ENCODE results near the gene IGFN1.
"Not testable (repeated sequence)": the region's sequence is repeated elsewhere in the genome, so short reads cannot be mapped to it uniquely, and the experiment has no call there.

IGFN1 gene

DNA sequence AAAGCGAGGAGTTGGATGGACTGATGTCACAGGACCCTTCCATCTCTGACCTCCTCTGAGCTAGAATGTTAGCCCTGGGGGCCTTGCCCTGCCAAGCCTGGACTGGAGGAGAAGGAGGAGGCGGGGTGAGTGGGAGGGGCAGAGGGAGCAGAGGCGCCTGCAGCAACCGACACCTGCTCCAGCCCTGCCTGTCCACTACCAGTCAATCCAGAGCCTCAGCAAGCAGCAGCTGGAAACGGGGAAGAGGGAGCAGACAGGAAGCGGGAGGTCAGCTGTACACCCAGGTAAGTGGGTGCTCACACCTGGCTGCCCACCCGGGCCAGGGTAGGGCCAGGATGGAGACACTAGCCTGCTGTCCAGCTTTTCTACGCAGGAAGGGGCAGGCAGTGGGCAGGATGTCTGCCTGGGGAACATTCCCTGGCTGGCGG lies at the start of gene IGFN1:
Gene IGFN1, plus strand, starts transcription at position 201 of the 428 bp plus-strand sequence. CDS start 2,470 bp downstream, outside the sequence.
- DNase-seq: no peak

DNA sequence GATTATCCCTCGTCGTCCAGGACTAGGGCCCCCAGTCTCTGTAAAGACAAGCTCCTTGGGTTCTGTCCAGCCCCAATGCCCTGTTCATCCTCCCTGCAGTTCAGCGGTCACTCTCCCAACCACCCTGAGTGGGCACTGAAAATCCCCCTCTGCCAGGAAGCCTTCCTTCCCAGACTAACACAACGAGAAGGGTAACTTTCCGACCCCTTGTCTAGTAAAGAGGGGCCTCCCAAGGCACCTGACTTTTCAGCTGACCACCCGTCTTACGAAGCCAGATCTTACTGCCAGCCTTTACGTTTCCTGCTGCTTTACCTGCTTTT lies 49.7 kb upstream of the IGFN1 start:
- DNase-seq: no peak

GRCh38 chr1:201141418-201141817 lies 49.2 kb upstream of the IGFN1 start:
- DNase-seq: no peak

GRCh38 chr1:201142011-201142848 lies 48.4 kb upstream of the IGFN1 start:
- no peak for DNase-seq

DNA sequence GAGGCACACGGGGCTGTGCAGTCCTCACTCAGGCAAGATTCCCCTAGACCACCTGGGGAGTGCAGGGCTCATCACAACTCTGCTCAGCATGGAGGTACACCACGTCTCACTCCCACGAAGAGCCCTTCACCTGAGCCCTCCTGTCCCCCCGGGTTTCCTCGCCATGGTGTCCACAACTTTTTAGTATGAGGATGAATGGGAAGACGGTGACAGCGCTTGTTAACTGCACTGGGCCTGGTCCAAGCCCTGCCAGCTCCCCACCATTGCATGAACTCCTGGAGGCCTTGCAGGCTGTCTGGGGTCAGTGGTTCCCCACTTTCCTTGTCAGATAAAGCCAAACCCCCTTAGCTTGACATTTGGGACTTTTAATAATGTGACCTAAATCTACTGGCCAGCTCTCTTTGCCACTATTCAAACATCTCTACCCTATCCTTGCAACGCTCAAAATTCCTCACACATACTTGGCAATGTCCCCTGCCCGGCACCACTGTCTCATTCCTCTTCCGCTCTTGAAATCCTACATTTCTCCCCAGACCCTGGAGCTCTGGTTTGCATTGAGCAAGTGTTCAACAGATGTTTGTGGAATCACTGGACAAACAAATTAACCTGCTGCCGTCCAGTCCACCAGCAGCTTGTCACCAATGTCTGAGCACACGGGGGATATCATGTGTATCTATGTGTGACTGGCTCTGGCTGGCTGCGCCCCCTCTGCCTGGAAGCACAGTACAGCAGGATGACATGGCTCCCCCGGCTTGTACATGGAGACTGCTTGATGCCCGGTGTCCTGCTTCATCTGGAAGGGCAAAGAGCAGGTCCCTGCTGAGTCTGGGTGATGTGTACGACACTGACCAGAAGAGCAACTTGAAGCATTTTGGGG lies 47.5 kb upstream of the IGFN1 start:
- no peak for DNase-seq

GRCh38 chr1:201143726-201144635 lies 46.6 kb upstream of the IGFN1 start:
- no peak for DNase-seq

- no peak for DNase-seq
Measured at GRCh38 chr1:201144701-201145100, 45.9 kb upstream of the IGFN1 start.

GRCh38 chr1:201145132-201145531 lies 45.5 kb upstream of the IGFN1 start:
- DNase-seq: no peak

- no peak for DNase-seq
Measured at GRCh38 chr1:201145816-201146215, 44.8 kb upstream of the IGFN1 start.

GRCh38 chr1:201146626-201147390 lies 43.8 kb upstream of the IGFN1 start:
- DNase-seq: no peak

DNA sequence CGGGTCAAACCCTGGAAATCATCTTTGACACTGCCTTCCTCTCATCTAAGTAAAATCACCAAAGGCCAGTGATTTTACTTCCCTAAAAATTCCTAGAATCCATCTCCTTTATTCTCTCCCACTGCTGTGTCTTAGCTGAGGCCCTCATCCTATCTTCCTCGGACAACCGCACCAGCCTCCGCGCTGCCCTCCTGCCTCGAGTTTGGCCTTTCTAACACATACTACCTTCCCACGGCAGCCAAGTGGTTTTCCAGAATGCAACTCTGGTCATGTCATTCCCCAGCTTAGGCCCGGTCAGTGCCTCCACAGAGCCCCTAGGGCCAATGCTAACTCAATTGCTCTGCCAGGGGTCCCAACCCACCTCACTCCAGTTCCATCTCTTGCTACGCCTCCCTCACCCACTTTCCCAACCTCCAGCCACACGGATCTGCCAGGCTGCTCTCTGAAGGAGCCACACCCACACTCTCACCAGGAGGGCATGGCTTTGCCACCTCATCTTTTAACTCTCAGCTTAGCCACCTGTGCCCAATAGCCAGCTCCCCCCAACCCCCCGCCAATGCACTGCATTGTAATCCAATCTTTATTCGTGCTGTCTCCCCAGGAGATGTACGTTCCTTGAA lies 43.1 kb upstream of the IGFN1 start:
- no peak for DNase-seq

DNA sequence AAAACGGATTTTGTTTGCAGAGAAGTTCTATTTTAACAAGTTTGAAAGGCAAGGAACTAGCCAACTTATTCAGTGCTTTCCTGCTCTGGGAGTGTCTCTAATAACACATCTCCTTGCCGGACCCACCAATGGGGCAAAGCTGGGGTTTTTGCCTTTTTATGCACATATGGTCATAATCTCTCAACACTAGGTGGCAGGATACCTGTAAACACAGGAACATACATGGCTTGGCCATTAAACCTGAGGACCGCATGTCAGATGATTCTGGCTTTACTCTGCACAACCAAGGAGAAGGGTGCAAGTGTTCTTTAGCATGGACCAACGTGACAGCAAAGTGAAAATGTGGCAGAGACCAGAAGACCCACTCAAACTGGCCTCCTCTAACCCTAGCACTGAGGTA lies 41.2 kb upstream of the IGFN1 start:
- DNase-seq: no peak

DNA sequence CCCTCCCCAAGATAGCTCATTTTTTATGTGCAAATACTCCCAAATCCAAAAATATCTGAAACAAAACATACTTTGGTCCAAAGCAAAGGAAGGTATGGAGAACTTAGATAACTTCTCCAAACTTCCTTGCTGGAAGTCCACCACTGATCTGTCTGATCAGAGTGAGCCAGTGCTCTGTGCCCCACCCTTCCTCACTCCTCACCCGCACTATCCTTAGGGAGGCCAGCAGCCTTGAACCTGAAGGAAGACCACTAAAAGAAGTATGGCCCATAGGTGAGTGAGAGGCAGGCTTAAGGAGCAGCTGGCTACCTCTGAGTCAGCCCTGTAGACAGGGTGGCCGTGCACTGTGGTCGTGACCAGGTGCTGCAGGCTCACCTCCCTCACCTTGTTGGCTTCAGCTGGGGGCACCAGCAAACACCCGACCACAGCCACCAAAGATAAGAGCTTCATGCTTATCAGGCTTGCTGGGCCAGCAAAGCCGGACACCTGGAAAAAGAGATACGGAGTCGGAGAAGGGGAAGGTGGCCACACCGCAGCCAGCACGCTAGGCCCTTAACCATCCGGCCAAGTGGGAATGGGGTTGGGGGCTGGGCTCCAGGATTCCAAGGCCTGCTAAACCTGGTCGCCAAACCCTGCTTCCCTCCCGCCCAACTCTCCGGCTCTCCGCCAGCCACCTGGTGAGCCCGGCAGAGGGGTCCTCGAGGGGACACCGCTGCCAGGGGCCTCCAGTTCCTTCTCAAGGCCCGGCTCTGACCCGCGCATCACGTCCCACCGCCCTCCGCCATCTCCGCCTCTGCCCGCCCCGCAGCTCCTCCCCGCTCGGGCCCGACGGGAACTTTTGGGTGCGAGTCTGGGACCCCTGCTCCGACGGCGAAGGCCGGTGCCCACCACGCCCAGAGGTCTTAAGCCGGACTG lies 36.9 kb upstream of the IGFN1 start:
- DNase-seq: no peak

DNA sequence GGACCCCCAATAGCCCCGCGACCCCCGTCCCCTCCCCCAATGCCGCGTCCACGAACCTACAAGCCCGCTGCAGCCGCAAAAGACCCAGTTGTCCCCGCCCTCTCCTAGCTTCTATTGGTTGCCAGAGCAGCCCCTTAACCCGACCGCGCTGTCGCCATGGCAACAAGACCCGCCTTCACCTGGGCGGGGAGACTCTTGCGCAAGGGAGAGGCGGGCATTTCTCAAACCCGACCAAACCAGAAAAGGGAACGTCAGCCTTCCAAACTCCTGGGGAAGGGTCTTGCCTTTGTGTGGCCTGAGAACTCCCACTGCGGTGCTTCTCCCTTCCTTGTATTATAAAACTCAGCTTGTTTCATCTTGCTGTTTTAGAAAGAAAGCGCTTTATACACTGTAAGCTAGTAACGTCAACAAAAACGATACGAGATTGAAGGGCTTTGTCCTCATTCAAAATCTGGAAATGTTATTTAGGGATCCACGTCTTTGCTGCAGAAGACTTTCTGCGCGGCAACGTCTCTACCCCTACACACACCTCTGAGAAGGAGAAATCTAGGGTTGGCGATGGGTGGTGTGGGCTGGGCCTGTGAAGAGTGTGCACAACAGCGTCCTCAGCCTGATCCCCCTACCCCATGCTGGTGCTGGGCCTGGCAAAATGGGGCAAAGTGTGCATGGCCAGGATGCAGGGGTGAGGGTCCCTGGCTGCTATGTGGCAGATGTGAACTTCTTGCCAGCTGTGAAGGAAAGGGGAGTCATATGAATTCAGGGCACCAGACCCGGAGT lies 36.0 kb upstream of the IGFN1 start, which contains the start of gene TMEM9:
Gene TMEM9, minus strand, starts transcription at position 86 of the 777 bp plus-strand sequence. CDS start 551 bp downstream, outside the sequence.
- DNase-seq: peak; percentile 100

DNA sequence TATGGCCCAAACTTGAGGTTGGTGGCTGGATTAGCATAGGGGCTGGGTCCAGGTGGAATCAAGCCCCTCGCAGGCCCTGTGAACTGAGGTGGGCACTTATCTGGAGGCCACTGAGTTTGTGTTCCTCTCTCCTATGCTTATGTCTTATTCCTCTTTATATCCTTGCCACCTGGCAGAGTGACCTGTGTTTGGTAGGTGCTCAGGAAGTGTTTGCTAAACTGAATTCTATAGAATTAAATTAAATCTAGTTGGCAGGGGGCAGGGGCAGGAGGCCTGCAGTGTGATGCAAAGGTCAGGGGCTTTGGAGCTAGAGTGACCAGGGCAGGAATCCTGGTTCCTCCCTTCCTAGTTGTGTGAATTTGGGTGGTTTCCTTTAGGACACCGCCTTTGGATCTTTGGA lies 35.3 kb upstream of the IGFN1 start:
- DNase-seq: no peak

- no peak for DNase-seq
Measured at GRCh38 chr1:201156346-201156745, 34.3 kb upstream of the IGFN1 start.

DNA sequence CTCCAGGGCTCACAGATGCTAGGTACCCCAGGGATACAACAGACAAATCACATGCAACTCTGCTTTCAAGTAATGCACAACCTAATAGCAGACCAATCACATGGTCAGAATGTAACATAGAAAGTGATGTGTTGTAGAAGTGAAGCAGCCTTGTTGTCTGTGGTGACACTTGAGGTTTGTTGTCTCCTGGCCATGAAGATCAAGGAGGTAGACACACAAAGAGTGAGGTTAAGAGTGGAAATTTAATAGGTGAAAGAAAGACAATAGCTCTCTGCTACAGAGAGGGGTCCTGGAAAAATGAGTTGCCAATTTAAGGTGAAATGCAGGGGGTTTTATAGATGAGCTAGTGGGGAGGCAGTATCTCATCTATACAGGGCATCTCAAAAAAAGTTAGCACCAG lies 33.8 kb upstream of the IGFN1 start:
- no peak for DNase-seq

DNA sequence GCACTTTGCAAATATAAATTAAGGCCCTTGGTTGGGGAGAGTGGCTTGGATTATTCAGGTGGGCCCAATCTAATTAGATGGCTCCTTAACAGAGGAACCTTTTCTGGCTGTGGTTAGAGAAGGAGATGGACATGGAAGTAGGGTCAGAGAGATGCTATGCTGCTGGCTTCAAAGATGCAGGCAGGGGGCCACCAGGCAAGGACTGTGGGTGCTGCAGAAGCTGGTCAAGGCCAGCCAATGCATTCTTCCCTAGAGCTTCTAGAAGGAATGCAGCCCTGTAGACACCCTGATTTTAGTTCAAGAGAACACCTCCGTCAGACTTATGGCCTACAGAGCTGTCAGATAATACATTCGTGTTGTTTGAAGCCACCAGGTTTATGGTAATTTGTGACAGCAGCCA lies 32.7 kb upstream of the IGFN1 start:
- no peak for DNase-seq

- not testable (repeated sequence) for DNase-seq
Measured at GRCh38 chr1:201163036-201163435, 27.6 kb upstream of the IGFN1 start.

- DNase-seq: no peak
Measured at GRCh38 chr1:201163707-201164106, 26.9 kb upstream of the IGFN1 start.

Data from activated CD8-positive, alpha-beta memory T cell treated with anti-CD3 and anti-CD28 coated beads, Interleukin-2, amount 50 U/mL, for 48 hours (primary cell).